GM06990 (cell line): Measurements from ENCODE around the gene DOHH.
"Not testable (repeated sequence)": the region's sequence is repeated elsewhere in the genome, so short reads cannot be mapped to it uniquely, and the experiment has no call there.

Experiments used
- DNase-seq: peaks from one replicate; pipeline ENCODE4 v3.0.0-alpha.2; 2011; ENCODE audit not compliant: insufficient read length; ENCODE audit errors: extremely low read depth
- H3K27me3 ChIP-seq: replicated peaks from 2 replicates; pipeline ENCODE4 v1.6.0; 2011; ENCODE audit warnings: low read length; ENCODE audit not compliant: control insufficient read depth, insufficient read depth
- H3K36me3 ChIP-seq: 2 replicates; pipeline ENCODE4 v1.5.1; 2011; ENCODE audit warnings: low read length; ENCODE audit not compliant: control insufficient read depth, insufficient read depth
- H3K4me3 ChIP-seq: replicated peaks from 2 replicates; pipeline ENCODE4 v1.5.1; 2011; ENCODE audit warnings: low read depth, mild to moderate bottlenecking, control low read depth, low read length
- CTCF ChIP-seq: IDR thresholded peaks from 2 replicates; pipeline ENCODE4 v1.5.1; 2011; ENCODE audit warnings: low read length, control low read depth, mild to moderate bottlenecking, inconsistent platforms; ENCODE audit not compliant: insufficient read depth, poor library complexity, severe bottlenecking

The DOHH gene

DNA sequence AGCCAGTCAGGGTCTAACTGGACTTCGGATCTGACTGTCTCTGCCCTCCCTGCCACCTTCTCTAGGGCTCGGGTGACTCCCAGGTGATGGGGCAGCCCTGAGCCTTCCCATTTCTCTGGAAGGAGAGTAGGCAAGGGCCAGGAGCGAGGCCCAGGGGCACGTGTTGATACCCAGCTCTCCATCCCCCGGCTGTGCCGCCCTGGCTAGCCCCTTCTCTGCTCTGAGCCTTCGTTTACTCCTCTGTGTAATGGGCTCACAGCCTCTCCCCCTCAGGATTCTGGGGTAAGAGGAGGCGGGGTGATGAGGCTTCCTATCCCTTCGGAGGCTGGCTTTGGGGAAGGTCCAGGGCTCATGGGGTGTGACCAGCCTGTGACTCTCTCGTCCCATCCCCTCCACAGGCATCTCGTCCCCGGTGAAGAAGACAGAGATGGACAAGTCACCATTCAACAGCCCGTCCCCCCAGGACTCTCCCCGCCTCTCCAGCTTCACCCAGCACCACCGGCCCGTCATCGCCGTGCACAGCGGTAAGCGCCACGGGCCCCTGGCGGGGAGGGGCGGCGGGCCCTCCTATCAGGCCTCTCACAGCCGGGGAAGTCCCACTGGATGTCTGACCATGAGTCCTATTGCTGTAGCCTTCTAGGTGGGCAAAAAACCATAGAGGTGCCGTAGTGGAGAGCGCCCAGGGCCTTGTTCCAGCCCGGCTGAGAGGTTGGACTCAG is 51.7 kb downstream of the DOHH start:
- DNase-seq = no peak
- H3K27me3 ChIP-seq = no peaks in the 10 kb centered on the region
- H3K4me3 ChIP-seq = no peak overlapping the region
- TF ChIP-seq CTCF = no peak
- peaks cover 15% of the 10 kb centered on the region for H3K36me3 ChIP-seq

DNA sequence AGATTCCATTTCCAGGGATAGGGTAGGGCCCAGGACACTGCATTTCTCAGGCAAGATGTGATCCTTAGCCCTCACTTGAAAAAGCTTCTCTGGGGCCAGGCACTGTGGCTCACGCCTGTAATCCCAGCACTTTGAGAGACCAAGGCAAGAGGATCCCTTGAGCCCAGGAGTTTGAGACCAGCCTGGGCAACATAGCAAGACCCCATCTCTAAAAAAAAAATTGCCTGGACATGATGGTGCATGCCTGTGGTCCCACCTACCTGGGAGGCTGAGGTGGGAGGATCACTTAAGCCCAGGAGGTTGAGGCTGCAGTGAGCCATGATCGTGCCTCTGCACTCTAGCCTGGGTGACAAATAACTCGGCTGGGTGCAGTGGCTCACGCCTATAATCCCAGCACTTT is 53.8 kb downstream of the DOHH start:
- H3K4me3 ChIP-seq, H3K27me3 ChIP-seq, DNase-seq, H3K36me3 ChIP-seq: not testable (repeated sequence)

GRCh38 chr19:3444695-3445234 is 55.7 kb downstream of the DOHH start:
- no peak for TF ChIP-seq CTCF
- H3K4me3 ChIP-seq = no peak overlapping the region

GRCh38 chr19:3443840-3444694 is 56.4 kb downstream of the DOHH start:
- Histone ChIP-seq H3K36me3 (peaks cover 7% of the 10 kb centered on the region), H3K4me3 (no peak overlapping the region), H3K27me3 (no peaks in the 10 kb centered on the region)
- no peak for DNase-seq
- TF ChIP-seq CTCF = no peak

More at GRCh38 chr19:3444695-3445234, 55.7 kb downstream of the DOHH start:
- Histone ChIP-seq H3K27me3 (no peaks in the 10 kb centered on the region), H3K36me3 (peaks cover 9% of the 10 kb centered on the region)
- DNase-seq = no peak

GRCh38 chr19:3442487-3443071 is 57.9 kb downstream of the DOHH start:
- Histone ChIP-seq H3K4me3 (no peak overlapping the region), H3K36me3 (peaks cover 6% of the 10 kb centered on the region), H3K27me3 (no peaks in the 10 kb centered on the region)
- DNase-seq = no peak
- TF ChIP-seq CTCF = no peak

GRCh38 chr19:3441986-3442329 is 58.5 kb downstream of the DOHH start:
- no peak for TF ChIP-seq CTCF
- H3K36me3 ChIP-seq = peaks cover 6% of the 10 kb centered on the region

More at GRCh38 chr19:3441986-3442329, 58.5 kb downstream of the DOHH start:
- no peak for DNase-seq
- Histone ChIP-seq H3K27me3 (no peaks in the 10 kb centered on the region), H3K4me3 (no peak overlapping the region)
